ENCODE results near the gene LOXL3.

GRCh38 chr2:74505448-74506246, 48.1 kb downstream of the LOXL3 start:
- TF ChIP-seq CTCF (IDR thresholded peaks at IDR 0.05) (no peak), POLR2AphosphoS5 (IDR thresholded peaks at IDR 0.05) (no peak), POLR2A (IDR thresholded peaks at IDR 0.05) (no peak), EP300 (IDR thresholded peaks at IDR 0.05) (no peak)
